OCI-LY3 (cell line): ENCODE results near the gene ECSCR.
A peak's percentile ranks its signal among the peaks of the same experiment; 100 is the strongest.
"Not testable (repeated sequence)": the region's sequence is repeated elsewhere in the genome, so short reads cannot be mapped to it uniquely, and the experiment has no call there.

Experiments used
- H2AFZ ChIP-seq: fragments of 200-600, 300-600 bp; shearing (Covaris generic); 2 replicates; pipeline ENCODE4 v1.6.0; 2014; ENCODE audit warnings: antibody characterized with exemption, low read depth, low read length
- H3K27ac ChIP-seq: fragments of 200-600, 300-600 bp; sonication (generic); 2 replicates; pipeline ENCODE4 v1.5.1; 2014; ENCODE audit warnings: mild to moderate bottlenecking, low read length, moderate library complexity, mixed read lengths
- H3K27me3 ChIP-seq: fragments of 200-600, 300-600 bp; sonication (generic); 2 replicates; pipeline ENCODE4 v1.6.1; 2014; ENCODE audit warnings: low read depth, low read length, mixed read lengths
- H3K36me3 ChIP-seq: fragments of 200-600, 300-600 bp; sonication (generic); replicated peaks from 2 replicates; pipeline ENCODE3; 2014; ENCODE audit warnings: low read depth, low read length, mixed read lengths
- H3K4me1 ChIP-seq: fragments of 300-600, 200-600 bp; sonication (generic); 2 replicates; pipeline ENCODE4 v1.6.1; 2014; ENCODE audit warnings: low read length, mixed read lengths
- H3K4me2 ChIP-seq: fragments of 200-600, 300-600 bp; sonication (generic); 2 replicates; pipeline ENCODE4 v1.6.1; 2014; ENCODE audit warnings: low read length, mixed read lengths
- H3K4me3 ChIP-seq: fragments of 300-600, 200-600 bp; sonication (generic); 2 replicates; pipeline ENCODE4 v1.5.1; 2014; ENCODE audit warnings: antibody characterized with exemption, mild to moderate bottlenecking, low read length, moderate library complexity
- H3K79me2 ChIP-seq: fragments of 300-600, 200-600 bp; shearing (Covaris generic); 2 replicates; pipeline ENCODE4 v1.6.1; 2014; ENCODE audit warnings: mild to moderate bottlenecking, low read length, mixed read lengths
- H3K9ac ChIP-seq: fragments of 300-600, 200-600 bp; shearing (Covaris generic); 2 replicates; pipeline ENCODE4 v1.6.0; 2014; ENCODE audit warnings: mild to moderate bottlenecking, low read length, moderate library complexity
- H3K9me3 ChIP-seq: fragments of 200-600, 300-600 bp; shearing (Covaris generic); 2 replicates; pipeline ENCODE4 v1.6.1; 2014; ENCODE audit warnings: low read length, mixed read lengths; ENCODE audit not compliant: insufficient read depth
- H4K20me1 ChIP-seq: fragments of 200-600, 300-600 bp; sonication (generic); 2 replicates; pipeline ENCODE4 v1.6.1; 2016; ENCODE audit warnings: low read length, mixed read lengths; ENCODE audit not compliant: insufficient read depth
- EZH2phosphoT487 ChIP-seq: fragments of 200-600 bp; shearing (Covaris generic); IDR thresholded peaks from 2 replicates; pipeline ENCODE4 v1.6.1; 2018; ENCODE audit warnings: antibody characterized with exemption, mixed run types, low read depth
- TF ChIP-seq, protein P1 (sequence below): fragments of 200-600, 300-600 bp; sonication (generic); IDR thresholded peaks from 2 replicates; pipeline ENCODE4 v1.5.1; 2014; ENCODE audit warnings: antibody characterized with exemption, low read length, low read depth

The ECSCR gene

DNA sequence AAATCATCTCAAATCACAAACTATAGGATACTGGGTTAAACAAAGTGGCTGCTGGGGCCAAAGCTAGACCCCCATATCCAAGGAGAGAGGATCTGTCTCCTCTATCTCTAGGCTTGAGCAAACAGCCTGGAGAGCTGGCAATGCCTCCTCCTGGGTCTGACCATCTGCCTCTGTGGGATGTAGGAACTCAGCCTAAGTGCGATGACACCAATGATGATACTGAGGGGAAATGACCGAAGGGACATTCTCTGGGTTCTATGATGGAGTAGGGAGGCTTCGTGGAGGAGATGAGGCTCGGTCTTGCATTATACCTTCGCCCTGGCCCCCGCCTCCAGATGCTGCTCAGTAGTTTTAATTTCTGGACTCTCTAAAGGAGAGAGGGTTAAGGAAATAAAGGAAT lies 49.4 kb downstream of the ECSCR start:
- no peaks in the 10 kb centered on the region for H3K9me3 ChIP-seq
- no peak overlapping the region for H3K9ac ChIP-seq
- peaks cover 21% of the 10 kb centered on the region for H3K4me1 ChIP-seq

DNA sequence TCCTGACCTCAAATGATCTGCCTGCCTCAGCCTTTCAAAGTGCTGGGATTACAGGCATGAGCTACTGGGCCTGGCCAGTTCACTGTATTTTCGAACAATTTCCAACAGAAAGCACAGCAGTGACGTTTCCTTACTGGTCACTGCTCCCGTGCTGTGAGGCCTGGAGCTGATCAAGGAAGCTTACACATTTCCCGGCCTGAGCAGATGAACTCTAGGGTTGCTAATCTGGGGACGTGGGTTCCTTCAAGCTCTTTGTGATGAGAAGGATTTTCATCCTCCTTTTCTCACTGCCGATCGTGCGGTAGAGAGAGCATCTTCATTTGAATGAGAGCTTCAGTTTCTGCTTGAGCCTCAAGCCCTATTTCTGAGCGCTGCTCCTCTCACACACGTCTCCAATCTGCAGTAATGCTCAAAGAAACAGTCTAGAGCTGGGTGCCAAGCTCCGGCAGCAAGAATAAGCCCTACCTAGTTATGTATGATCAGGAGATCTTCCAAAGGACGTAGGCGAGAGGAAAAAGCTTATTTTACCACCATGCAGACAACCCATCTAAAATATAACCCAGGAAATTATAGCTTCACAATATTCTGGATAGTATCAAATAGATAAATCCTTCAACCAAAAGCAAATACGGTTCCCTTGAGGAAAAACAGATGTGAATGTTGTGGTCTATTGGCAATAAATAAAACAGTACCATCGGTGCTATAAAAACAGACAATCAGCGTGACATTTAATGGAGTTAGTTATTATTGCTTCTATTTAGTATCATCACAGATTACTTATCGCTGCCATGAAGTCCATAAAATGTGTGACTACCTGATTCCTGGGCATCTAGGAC lies 51.3 kb downstream of the ECSCR start:
- Histone ChIP-seq H3K27me3 (no peaks in the 10 kb centered on the region), H3K9ac (no peak overlapping the region), H3K27ac (no peak overlapping the region), H3K4me3 (no peak overlapping the region), H3K79me2 (no peaks in the 10 kb centered on the region), H3K36me3 (no peaks in the 10 kb centered on the region), H3K4me2 (no peak overlapping the region), H3K9me3 (no peaks in the 10 kb centered on the region), H2AFZ (no peak overlapping the region), H3K4me1 (peaks cover 41% of the 10 kb centered on the region), H4K20me1 (no peaks in the 10 kb centered on the region)
- TF ChIP-seq, protein P1, sequence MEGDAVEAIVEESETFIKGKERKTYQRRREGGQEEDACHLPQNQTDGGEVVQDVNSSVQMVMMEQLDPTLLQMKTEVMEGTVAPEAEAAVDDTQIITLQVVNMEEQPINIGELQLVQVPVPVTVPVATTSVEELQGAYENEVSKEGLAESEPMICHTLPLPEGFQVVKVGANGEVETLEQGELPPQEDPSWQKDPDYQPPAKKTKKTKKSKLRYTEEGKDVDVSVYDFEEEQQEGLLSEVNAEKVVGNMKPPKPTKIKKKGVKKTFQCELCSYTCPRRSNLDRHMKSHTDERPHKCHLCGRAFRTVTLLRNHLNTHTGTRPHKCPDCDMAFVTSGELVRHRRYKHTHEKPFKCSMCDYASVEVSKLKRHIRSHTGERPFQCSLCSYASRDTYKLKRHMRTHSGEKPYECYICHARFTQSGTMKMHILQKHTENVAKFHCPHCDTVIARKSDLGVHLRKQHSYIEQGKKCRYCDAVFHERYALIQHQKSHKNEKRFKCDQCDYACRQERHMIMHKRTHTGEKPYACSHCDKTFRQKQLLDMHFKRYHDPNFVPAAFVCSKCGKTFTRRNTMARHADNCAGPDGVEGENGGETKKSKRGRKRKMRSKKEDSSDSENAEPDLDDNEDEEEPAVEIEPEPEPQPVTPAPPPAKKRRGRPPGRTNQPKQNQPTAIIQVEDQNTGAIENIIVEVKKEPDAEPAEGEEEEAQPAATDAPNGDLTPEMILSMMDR: no peak
- TF ChIP-seq EZH2phosphoT487: no peak

More for the DNA sequence above, 49.4 kb downstream of the ECSCR start:
- H3K4me3 ChIP-seq: no peak overlapping the region
- no peaks in the 10 kb centered on the region for H3K27me3 ChIP-seq
- no peaks in the 10 kb centered on the region for H3K36me3 ChIP-seq
- no peak overlapping the region for H2AFZ ChIP-seq
- no peaks in the 10 kb centered on the region for H3K79me2 ChIP-seq
- TF ChIP-seq, protein P1: no peak
- TF ChIP-seq EZH2phosphoT487: no peak
- H4K20me1 ChIP-seq: no peaks in the 10 kb centered on the region
- no peak overlapping the region for H3K27ac ChIP-seq
- no peak overlapping the region for H3K4me2 ChIP-seq

DNA sequence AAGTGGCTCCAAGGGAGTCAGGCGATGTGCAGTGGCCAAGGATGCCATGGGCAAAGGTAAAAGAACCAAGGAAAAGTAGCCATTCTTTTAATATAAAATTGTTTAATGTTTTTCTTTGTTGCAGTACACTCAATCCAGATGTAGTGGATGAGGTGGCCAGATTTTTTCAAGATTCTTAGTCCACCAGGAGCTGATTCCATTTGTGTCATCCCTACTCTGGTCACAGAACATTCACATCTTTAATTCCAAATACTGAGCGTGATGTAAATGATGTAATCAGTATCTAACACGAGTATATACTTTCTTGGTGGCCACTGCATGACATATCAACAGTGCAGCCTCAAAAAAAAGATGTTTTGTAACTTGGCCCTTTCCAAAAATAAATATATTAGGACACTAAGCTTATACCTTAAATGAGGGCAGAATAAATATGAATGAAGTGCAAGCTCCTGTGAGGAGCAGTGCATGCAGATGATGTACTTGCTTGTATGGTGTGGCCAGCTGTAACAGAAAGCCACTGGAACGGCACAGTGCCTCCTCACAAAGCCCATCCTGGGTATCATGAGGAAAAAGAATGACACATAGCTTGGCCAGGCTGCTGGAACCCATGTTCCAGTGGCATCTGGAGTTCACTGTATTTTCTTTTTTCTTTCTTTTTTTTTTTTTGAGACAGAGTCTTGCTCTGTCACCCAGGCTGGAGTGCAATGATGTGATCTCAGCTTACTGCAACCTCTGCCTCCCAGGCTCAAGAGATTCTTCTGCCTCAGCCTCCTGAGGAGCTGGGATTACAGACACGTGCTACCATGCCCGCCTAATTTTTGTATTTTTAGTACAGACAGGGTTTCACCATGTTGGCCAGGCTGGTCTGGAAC lies 52.2 kb downstream of the ECSCR start:
- H2AFZ ChIP-seq: no peak overlapping the region
- TF ChIP-seq, protein P1: no peak
- no peak for TF ChIP-seq EZH2phosphoT487
- no peaks in the 10 kb centered on the region for H3K79me2 ChIP-seq
- H3K4me2 ChIP-seq: peak overlapping the region; percentile 58
- no peak overlapping the region for H3K4me3 ChIP-seq
- no peaks in the 10 kb centered on the region for H3K27me3 ChIP-seq
- H3K27ac ChIP-seq: no peak overlapping the region
- H3K9me3 ChIP-seq: no peaks in the 10 kb centered on the region
- H3K4me1 ChIP-seq: peaks cover 43% of the 10 kb centered on the region
- no peaks in the 10 kb centered on the region for H3K36me3 ChIP-seq
- no peak overlapping the region for H3K9ac ChIP-seq
- H4K20me1 ChIP-seq: no peaks in the 10 kb centered on the region

DNA sequence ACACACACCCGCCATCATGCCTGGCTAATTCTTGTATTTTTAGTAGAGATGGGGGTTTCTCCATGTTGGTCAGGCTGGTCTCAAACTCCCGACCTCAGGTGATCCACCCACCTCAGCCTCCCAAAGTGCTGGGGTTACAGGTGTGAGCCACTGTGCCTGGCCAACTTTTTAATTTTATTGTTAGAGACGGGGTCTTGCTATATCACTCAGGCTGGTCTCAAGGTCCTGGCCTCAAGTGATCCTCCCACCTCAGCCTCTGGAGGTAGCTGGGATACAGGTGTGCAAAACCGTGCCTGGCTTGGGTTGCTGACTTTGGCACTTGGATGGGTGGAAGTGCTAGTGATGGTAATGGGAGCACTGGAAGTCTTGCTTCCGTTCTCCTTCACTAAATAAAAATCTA lies 53.4 kb downstream of the ECSCR start:
- H3K4me1 ChIP-seq: peaks cover 50% of the 10 kb centered on the region
- peak overlapping the region; percentile 58 for H3K4me2 ChIP-seq
- H3K4me3 ChIP-seq, H4K20me1 ChIP-seq, H3K9ac ChIP-seq, H2AFZ ChIP-seq, H3K27me3 ChIP-seq, H3K36me3 ChIP-seq, H3K9me3 ChIP-seq, H3K79me2 ChIP-seq: not testable (repeated sequence)
- peak overlapping the region; percentile 2; the same call in 1 of the 2 replicates for H3K27ac ChIP-seq
